ENCODE data around the gene RD3L.
"Not testable (repeated sequence)": the region's sequence is repeated elsewhere in the genome, so short reads cannot be mapped to it uniquely, and the experiment has no call there.

The RD3L gene

DNA sequence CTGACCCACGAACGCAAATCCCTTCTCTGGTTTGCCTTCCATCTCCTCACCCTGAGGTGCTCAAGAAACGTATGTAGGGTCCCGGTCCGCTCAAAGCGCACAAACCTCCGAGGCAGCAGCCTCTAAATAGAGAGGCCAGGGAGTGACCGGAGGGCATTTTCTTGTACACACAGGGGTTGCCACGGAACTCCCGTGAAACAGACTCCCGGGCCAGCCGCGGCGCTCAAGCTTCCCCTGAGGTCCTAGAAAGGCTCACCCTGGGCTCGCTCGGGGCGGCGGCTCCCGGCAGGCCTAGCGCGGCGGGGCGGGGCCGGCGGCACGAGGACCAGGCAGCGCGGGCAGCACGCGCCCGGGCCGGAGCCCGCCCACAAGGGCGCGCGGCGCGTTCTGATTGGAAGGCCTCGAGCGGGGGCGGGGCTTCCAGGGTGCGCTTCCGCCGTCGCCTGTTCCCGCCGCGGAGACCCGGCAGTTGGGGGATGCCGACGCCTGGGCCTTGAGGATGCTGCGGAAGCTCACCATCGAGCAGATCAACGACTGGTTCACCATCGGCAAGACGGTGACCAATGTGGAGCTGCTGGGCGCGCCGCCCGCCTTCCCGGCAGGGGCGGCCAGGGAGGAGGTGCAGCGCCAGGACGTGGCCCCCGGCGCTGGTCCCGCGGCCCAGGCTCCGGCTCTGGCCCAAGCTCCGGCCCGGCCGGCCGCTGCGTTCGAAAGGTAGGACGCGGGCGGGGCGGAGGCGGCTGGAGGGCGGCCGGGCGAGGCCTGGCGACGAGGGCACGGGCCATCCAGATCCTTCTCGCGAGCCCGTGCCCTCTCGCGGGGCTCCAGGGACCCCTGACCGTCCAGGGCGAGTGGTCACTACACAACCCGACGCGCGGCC is 14.1 kb downstream of the RD3L start, which contains the start of gene TDRD9:
Gene TDRD9, plus strand, starts transcription at position 446 of the 880 bp plus-strand sequence. Its CDS starts 54 bp downstream, at position 500.
- no peak for DNase-seq (ENCODE audit: low spot score)

DNA sequence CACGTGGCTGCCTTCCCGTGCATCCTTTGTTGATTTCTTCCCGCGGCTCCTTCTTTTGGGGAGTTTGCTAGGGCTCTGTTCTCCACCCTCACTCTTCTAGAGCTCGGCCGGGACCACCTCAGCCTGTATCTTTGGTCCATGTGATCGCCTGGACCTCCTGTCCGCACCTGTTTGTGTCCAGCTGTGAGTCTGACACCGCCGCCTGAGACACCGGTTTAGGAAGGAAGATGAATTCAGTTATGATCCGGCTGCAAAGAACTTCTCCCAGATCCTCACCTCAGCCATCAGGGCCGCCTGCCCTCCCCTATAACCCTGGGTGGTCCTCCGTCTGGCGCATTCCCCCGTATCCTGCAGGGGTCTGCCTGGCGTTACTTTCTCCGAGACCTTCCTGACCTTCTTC is 14.8 kb downstream of the RD3L start:
- DNase-seq (ENCODE audit: low spot score) = no peak

DNA sequence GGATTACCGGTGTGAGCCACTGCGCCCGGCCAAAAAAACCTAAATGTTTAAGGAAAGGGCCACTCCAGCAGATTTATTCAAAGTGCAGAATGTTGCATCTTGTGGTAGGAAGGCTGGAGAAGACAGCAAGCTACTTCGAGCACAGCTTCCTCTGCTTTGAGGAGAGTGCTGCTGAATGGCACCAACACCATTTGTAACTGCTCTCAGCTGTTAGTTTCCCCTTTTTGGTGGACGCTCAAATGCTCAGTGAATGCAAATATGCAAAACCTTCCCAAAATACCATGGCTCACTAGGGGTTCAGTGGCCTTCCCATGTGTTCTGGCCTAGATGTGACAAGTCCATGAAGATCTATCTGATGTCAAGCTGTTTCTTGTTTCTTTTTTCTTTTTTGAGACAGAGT is 17.0 kb downstream of the RD3L start:
- DNase-seq (ENCODE audit: low spot score) = no peak

DNA sequence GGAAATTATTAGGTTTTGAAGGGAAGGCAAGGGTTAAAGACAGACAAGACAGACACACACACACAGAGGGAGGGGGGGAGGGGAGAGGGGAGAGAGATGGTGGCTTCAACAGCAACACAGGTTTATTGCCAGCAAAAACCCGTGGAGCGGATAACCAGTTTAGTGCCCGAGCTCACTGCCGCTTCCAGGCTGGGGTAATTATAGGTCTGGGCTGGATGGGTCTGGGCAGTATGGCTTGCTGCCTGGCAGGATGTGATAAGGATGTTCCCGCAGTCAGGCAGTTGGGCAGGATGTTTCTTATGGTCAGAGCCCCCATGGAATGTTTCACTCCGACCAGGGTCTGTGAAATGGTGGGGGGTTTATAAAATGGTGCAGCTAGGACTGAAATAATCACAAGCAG is 18.5 kb downstream of the RD3L start:
- DNase-seq (ENCODE audit: low spot score) = no peak

DNA sequence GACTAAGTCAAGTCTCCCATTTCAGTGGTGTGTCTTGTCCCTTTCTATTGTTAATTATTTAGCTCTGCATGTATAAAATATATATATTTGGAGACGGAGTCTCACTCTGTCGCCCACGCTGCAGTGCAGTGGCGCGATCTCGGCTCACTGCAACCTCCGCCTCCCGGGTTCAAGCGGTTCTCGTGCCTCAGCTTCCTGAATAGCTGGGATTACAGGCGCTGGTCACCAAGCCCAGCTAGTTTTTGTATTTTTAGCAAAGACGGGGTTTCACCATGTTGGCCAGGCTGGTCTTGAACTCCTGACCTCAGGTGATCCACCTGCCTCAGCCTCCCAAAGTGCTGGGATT is 20.5 kb downstream of the RD3L start:
- DNase-seq (ENCODE audit: low spot score) = not testable (repeated sequence)

DNA sequence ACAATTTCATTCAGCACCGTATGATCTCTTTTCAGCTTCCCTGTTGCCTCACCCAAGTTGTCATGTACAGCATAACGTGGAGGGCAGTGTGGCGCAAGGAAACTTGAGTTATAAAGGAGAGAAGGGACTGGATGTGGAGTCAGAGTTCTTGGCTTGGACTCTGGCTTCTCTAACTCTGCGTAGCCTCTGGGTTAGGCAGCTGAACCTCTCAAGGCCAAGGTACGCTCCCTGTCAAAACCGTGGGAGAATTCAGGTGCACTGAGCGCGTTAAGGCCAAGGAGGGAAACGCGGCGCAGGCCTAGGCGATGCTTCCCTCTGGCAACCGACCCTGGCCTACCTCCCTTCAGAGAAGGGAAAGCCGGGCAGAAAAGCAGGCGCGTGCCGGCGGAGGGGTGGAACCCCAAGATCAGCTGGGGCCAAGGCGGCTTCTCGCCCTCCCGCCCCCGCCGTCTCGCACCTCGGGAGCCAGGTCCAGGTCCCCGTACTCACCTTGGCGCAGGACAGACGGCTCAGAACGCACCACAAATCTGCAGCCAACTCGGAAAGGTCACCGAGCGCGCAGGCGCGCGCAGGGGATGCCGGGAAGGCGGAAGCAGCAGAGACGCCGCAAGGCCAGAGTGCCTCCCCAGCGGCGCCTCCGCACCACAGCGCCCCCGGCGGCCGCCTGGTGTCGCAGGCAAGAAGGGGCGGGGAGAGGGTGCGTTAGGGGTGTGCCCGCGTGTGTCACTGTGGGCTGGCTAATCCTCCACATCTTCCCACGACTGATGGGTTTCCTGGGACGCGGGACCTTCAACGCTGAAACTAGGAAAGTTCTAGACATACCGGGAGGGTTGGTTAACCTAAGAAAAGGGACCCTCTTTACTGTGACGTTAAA is 21.1 kb downstream of the RD3L start:
- peak; percentile 91 for DNase-seq (ENCODE audit: low spot score)

DNA sequence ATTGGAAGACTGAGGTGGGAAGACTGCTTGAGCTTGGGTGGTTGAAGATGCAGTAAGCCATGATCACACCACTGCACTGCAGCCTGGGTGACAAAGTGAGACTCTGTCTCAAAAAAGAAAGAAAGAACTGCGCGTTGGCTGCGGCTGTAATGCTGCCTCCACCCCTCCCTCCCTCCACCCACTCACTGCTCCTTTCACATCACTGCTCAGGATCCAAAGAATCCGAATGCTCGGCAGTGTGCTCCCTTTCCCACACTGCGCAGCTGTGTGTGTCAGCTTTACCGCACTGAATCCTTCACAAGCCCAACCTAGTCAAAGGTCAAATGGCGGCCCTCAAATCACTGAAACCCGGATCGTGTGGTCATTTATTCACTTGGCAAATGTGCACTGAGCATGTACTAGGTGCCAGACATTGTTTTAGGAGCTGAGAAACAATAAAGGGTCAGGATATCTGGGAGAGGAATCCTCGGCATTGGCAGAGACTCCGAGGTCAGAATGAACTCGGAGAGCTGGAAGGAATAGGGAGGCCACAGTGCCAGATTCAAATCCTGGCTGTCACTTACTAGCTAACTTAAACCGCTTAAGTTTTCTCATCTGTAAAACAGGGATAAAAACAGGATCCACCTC is 25.6 kb downstream of the RD3L start:
- DNase-seq (ENCODE audit: low spot score) = no peak

DNA sequence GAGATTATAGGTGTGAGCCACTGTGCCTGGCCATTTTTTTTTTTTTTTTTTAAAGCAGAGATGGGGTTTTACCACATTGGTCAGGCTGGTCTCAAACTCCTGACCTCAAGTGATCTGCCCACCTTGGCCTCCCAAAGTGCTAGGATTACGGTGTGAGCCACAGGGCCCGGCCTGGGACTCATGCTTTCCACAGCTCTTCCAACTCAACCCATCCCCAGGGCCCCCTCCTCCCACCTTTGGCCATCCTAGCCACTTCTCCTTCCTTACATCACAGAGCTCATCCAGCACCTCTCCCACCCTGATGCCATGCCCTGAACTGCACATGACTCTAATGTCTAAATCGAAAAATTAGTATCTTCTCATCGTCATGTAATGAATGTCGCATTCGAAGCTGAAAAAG is 26.7 kb downstream of the RD3L start:
- DNase-seq (ENCODE audit: low spot score) = no peak

DNA sequence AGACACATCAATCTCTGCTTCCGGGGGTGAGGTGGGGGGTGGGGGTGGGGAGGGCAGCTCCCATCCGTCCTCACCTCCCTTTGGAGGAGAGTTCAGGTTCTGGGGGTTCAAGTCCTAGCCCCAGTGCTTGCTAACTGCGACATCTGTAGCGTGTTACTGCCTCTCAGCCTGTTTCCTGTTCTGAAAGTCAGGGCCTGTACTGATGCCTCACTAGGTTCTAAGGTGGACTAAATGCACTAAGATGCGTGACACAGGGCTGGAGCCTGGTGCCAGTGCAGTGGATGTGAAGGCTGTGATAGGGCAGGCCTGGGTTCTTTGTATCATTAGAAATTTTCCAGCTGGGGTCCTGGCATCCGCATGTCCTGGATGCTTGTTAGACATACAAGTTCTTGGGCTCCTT is 31.3 kb downstream of the RD3L start:
- DNase-seq (ENCODE audit: low spot score) = no peak

DNA sequence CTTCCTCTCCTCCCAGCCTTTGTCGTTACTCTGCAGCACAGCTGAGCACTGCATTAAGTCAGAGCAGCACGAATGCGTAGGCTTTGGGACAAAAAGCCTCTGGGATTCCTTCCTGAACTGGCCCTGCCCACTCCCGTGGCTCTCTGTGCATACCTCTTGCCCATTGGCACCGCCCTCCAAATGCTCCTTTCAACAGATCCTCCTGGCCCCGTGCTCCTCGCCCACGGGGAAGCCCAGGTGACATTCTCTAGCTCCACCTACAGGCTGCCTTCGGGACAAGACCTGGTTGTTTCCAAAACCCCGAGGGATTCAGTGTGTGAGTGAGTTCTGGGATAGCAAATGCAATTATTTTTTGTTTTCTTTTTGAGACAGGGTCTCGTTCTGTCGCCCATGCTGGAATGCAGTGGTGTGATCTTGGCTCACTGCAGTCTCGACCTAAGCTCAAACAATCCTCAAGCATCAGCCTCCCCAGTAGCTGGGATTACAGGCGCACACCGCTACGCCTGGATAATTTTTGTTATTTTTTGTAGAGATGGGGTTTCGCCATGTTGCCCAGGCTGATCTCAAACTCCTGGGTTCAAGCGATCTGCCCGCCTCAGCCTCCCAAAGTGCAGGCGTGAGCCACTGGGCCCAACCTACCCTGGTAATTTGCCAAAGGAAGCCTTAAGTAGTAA is 31.9 kb downstream of the RD3L start:
- peak; percentile 86 for DNase-seq (ENCODE audit: low spot score)

DNA sequence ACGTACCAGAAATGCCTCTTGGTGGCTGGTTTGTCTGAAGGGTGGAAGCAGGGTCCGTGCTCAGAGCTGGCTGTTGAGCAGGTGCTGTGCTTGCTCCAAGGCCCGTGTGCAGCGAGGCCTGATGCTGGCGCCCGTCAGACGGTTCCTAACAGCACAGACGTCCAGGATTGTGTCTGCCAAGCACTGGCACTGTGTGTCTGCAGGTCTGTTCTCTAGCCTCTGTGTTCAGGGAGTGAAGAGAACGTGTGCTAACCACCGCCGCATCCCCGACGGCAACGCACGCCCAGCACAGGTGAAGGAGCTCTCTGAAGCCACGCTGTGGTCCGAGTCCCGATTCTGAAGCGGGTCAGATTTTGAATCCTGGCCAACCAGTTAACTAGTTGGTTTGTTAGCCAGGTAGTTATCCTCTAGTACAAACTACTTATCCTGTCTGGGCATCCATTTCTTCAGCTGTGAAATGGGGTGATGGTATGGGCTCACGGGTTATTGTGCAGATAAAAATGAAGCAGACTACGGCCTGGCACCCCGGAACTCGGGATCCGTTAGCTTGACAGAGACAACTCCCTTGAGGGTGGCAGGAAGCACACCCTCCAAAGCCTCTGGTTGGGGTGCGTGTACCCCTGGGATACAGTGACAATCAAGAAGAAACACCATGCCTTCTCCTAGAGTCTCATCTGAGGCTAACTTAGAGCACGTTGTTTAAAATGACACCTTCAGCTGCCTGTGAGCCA is 32.6 kb downstream of the RD3L start:
- DNase-seq (ENCODE audit: low spot score) = no peak

DNA sequence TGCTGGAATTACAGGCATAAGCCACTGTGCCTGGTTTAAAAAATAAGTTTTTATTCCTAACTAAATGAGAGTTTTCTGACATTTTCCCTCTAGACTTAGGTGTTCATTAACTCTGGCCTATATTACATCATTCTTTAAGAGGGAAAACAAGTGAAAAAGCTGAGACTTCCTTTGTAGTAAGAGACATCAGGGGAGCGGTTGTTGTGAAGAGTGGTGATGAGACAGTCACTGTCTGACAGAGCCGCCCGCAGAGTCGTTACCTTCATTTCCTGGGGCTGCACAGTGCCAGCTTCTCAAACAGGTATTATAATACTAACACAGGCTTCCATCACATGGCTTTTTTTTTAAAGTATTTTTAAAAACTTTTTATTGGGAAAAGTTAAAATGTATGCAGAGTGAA is 33.7 kb downstream of the RD3L start:
- DNase-seq (ENCODE audit: low spot score) = no peak

DNA sequence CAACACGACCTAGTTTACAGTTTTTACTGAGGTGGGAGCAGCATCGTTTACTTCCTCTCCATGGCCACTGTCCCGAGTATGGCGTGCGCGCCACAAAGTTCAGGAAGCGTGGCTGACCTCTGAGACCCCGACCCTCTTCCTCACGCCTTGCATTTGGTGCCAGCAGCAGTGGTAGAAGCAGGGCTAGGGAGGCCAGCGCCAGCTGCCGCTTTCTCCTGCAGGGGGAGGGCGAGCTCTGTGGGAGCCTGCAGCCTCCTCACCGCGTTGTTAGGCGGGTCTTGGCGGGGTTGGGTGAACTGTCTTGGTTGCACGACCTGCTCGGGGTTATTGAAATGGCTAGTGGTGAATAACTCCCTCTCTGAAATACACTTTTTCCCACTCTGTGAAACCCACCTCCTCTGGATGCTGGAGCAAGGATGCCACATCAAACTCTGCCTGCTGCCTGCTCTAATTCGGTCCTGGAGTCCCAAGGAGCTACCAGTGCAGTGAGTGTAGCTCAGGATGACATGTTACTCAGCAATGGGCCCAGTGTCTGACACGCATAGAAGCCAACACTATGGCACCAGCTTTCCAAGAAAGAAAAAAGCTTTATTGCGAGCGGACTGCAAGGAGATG is 36.4 kb downstream of the RD3L start:
- DNase-seq (ENCODE audit: low spot score) = no peak

DNA sequence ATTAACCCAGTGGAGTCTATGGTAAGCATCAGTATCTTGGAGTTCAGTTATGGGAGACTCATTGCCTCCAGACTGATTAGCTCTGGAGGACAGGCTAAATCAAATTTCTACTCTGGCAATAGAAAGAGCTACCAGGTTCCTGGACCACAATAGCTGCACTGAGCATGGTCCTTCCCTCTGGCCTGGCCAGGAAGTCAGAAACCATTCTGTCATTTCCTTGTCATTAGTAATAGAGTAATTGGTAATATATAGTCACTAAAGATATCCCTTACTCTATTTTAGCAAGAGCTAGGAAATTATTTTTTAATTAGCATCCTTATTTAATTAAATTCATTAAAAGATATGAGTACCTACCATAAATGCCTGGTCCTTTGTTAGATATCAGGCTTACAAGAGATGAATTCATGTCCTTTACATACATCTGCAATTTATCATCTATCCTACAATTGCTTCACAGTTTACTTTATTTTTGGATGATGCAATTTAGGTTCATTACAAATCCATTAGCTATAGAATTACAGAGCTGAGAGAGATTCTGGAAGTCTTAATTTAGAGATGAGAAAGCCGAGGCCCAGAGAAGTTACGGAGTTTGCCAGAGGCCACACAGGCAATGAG is 37.7 kb downstream of the RD3L start:
- no peak for DNase-seq (ENCODE audit: low spot score)

DNA sequence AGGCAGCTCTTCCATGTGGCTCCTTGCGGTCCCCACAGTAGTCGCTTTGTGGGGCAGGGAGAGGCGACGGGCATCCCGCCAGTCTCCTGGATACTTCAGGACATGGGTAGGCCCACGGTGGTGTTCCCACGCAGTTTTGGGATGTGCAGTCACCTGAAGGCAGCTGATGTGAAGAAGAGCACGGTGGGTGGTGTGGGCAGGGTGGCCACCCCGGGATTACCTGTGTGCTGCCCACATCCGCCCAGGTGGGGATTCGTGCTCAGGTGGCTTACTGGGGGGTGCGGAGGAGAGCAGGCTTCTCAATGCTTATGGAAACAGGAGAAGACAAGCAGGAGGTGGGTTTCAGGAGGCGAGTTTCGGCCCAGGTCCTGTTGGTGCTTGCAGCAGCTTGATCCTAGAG is 42.5 kb downstream of the RD3L start:
- DNase-seq (ENCODE audit: low spot score) = no peak

DNA sequence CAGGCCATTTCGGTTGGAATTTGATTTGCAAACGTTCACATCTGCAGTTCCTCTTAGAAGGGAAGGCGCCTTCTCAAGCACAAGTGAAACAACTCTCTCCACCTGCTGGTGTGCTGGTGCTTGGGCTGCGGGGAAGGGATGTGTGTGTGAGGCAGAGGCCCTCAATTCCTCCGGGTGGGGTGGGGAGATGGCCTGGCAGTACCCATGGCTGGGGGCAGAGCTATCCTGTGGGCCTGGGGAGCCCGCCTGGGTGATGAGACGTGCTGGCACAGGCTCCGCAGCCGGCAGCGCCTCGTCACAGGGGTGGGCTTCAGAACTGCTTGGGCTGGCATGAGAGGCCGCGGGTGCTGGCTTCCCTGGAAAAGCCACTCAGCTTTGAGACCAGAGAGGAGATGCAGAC is 43.0 kb downstream of the RD3L start:
- DNase-seq (ENCODE audit: low spot score) = no peak

DNA sequence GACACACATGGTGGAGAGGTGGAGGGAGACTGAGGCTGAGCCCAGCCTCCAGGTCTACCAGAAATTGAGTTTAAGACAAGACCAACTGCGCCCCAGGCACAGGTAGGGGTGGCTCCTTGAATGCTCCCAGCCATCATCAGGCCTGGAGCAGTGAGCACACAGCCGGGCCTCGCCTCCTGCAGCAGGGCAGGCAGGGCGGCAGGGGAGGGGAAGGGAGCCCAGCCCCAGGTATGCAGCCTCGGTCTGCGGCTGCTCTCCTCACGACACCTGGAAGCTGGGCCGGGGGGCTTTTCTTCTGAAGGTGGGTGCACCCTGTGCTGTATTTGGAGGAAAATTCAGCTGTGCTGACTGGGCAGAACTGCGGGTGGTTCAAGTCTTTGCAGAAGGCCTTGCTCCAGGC is 43.6 kb downstream of the RD3L start:
- DNase-seq (ENCODE audit: low spot score) = no peak

DNA sequence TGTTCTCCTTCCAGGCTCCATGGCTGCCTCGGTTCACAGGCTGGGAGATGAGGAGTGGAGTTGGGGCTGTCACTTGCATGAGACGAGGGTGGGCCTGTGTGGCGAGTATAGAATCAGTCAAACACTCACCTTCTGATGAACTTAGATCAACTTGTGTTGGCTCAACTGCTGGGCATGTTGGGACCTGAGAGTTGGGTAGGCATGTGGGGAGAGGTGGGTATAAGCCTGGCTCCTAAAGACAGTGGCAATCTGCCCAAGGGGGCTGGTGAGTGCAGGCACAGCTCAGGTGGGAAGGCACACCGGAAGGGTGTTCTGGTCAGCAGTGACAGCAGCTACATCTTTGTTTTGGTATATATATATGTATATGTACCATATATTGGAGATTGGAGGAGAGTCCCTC is 44.1 kb downstream of the RD3L start:
- no peak for DNase-seq (ENCODE audit: low spot score)

DNA sequence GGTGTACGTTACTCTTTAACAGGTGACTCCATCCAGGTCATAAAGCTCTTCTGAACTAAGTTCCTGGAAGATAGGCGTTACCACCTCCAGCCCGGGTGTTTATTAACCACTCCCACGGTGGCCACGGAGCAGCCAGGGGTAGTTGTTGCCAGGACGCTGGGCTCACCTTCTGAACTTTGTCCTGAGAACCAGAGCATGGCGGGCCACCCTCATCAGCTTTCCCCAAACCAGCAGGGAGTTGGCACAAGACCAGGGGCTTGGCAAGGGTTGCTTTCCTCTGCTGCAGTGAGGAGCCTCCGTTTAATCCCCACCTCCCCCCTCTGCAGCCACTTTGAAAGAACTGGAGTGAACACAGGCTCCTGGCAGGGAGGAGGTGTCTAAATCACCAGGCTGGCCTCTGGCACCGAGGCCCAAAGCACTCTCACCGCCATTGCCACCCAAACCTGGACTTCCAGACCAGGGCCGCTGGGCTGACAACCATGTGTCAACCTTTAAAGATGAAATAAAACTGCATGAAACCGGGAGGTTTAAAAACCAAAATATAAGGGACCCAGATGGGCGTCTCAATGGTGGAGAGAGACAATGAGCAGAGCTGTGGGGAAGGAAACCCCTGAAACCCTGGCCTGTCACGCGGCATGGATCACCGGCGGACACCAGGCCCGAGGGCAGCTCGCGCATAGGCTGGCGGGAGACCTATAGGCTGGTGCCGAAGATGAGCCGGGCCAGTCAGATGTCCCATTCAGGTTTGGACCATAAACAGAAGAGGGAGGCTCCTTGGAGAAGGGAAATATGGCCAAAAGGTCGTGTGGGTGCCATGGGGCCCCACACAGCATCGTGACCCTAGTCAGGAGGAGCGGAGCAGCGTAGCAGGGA is 45.0 kb downstream of the RD3L start:
- no peak for DNase-seq (ENCODE audit: low spot score)

DNA sequence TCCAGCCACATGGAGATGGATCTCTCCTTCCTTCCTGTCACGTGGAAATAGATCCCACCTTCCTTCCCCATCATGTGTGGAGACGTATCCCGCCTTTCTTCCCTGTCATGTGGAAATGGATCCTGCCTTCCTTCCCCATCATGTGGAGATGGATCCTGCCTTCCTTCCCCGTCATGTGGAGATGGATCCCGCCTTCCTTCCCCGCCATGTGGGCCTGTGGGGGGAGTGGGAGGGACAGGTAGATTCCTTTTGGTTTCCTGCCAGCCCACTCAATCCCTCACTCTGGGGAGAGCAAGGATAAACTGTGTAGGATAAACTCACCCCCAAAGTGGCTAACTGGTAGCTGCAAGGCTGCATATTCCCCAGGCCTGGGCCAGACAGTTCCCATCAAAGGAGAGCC is 45.8 kb downstream of the RD3L start:
- no peak for DNase-seq (ENCODE audit: low spot score)
